GM18517 (cell line): ENCODE results near the gene PPP1R16B.

ENCODE experiments used
- ATAC-seq: cut with Tn5 transposase; IDR thresholded peaks from one replicate; pipeline ENCODE4 v1.9.1; 2021; ENCODE audit warnings: mild to moderate bottlenecking, moderate library complexity; ENCODE audit not compliant: unreplicated experiment

Gene PPP1R16B

GRCh38 chr20:38873050-38873581 lies 67.6 kb downstream of the PPP1R16B start:
- peak; percentile 55 for ATAC-seq

- no peak for ATAC-seq
Measured at GRCh38 chr20:38874460-38875174, 69.1 kb downstream of the PPP1R16B start.

DNA sequence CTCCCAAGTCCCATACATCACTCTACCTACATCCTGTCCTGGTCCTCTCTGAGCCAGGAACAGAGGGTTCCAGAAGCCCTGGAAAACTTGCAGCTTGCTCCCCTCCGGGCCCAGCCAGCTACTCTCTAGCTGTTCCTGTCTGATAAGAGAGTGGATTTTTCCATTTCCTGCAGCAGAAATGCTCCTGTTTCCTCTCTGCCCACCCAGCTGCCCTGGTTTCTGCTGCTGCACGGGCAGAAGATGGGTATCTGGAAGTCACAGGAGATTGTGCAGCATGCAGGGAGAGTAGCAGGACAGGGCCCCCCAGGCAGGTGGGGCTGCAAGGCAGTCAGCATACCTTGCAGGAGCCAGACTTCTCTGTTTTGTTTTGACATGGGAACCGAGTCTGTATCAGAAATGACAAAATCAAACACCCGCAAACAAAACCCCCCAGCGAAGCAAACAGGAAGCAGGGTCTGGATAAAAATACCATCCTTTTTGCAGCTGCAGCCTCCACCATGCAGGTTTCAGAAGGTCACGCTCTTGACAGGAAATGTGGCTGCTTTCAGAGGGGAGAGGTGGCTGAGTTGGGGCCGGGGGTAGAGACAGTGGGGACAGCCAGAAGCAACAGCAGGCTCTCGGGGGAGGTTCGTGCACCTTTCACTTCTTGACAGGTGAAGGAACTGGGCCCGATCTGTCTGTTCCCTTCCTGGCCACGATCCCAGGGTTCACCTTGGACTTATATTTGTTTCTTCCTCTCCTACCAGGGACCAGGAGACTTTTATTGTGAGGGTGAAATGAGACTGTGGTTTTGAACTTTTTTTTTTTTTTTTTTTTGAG lies 69.9 kb downstream of the PPP1R16B start:
- peak; percentile 58 for ATAC-seq

GRCh38 chr20:38877483-38877882 lies 72.0 kb downstream of the PPP1R16B start:
- ATAC-seq = no peak

DNA sequence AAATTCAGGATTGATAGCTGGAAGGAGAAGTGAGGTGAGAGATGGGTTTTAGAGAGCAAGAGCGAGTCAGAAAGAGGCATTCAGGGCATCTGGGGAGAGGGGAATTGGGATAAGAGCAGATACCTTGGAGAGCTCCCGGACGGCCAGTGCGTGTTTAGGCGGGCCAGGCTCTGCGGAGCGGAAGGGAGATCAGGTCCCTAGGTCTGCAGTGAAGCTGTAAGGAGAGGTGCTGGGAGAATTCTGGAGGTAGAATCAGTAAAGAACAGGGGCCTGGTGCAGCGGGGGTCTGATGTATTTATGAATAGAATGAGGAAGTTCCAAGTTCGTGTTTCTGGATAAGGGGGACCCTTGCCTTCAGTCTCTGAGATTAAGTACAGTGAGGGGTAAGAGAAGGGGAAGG lies 73.4 kb downstream of the PPP1R16B start:
- ATAC-seq = no peak

DNA sequence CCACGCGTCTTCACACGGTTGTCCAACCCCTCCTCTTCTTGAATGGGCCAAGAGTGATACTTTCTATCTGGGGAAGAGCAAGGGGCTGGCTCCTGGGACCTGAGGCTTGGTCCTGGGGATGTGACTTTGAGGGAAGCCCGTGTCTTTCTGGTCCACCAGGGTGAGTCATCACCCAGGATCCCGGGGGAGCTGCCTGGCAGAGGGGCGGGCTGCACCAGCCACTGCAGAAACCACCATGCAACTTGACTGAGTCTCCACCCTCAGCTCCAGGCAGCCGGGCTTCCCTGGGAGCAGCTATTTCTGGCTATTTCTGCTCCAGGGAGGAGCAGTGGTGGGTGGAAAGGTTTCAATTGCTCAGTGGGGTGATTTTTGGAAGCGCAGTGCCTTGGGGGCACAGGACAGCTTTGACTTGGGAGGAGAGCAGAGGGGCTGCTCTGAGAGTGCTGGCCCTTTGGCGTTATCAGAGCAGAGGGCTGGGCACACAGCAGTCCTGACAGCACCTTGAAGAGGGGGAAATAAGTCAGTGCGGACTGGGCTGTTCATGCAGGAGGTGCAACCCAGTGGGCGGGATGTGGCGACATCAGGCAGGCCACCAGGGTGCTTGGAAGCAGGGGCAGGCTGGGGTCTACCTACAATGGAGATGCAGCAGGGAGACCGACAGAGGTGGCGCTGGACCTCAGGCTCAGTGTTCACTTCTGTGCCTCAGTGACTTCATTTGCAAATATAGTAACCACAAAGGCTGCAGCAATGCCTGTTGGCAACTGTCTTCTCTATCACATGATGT lies 75.6 kb downstream of the PPP1R16B start:
- ATAC-seq = no peak

- no peak for ATAC-seq
Measured at GRCh38 chr20:38881806-38882440, 76.4 kb downstream of the PPP1R16B start.

GRCh38 chr20:38882600-38882999 lies 77.1 kb downstream of the PPP1R16B start:
- no peak for ATAC-seq

DNA sequence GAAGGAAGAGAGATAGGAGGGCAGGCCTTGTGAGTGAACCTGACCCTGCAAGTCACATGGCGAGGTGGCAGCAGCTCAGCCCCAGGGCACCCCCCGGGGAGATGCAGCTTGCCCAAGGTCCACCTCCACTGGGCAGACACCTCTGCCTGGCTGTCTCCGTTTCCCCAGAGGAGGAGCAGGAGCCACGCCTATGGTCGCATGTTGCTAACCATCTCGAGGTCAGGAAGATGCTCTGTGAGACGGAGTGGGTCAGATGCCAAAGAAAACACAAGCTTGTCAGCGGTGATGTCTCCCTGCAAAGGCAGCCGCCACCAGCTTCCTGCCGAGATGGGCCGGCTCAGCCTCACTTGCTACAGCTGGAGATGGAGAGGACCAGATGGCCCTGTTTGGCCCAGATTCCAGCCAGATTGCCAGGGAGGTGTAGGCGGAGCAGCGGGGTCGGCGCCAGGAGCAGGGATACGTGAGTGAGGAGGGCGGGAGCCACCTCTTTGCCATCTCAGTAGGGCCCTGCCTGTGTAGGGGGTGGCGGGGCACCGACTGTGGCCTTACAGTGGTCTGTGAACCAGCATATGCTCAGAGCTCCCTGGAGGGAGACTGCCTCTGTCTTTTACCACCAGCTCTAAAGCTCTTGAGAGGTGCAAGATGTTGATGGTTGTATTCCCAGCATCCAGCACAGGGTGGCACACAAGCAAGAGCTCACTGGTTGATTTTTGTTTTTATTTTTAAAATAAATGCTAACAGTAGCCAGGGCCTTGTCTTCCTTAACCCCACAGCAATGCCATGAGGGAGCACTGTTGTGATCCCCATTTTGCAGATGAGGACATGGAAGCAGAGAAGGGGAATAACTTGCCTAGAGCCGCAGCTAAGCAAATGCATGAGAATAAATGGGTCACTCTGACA lies 77.8 kb downstream of the PPP1R16B start:
- ATAC-seq = no peak

- ATAC-seq = no peak
Measured at GRCh38 chr20:38883981-38884733, 78.7 kb downstream of the PPP1R16B start.

- ATAC-seq = no peak
Measured at GRCh38 chr20:38885357-38885756, 79.9 kb downstream of the PPP1R16B start.

DNA sequence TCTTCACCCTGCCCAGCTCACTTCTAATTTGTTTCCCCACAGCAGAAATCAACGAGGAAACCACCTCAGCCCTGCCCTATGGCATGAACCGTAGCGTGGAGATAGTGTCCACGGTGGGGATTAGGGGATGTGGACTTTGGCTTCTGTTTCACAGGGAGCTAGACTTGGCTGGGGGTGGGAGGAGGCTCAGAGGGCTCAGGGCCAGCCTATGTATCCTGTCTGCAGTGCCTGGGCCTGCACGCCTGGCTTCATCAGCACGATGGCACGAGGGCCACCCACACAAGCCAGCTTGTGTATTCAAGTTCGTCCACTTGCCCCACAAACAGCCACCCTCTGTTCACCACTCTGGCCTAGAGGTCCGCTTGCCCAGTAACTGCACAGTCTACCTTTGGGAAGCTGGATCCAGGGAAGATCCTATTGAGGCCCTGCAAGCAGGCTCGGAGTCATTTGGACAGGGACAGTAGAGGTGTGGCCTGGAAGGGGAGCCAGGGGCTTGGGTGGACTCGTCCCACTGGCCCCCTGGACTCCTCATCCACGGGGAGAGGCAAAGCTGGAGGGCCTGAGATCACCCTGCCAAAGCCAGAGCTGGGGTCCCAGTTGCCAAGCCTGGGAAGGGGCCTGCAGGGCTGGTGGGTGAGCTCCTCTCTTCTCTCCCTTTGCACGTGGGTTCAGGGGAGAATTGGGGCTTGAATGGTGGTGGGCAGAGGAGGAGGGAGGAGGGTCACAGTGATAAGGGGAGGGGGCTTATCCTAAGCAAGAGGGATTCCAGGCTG lies 82.7 kb downstream of the PPP1R16B start:
- ATAC-seq = no peak

DNA sequence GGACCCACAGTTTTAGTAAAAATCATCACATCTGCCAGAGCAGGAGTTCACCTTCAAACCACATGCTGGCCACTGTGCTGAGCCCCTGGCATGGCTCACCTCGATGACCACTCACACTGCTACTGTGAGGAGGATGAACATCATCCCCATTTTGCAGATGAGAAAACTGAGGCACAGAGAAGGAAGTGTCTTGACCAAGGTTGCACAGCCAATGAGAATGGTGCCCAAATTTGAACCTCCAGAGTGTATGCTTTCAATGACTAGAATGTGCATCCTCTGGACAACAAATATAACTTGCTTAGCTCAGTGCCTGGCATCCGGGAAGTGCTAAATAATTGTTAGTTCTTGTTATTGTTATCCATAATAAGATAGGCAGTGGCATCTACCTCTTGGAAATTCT lies 83.6 kb downstream of the PPP1R16B start:
- ATAC-seq = no peak

- ATAC-seq = no peak
Measured at GRCh38 chr20:38889792-38890496, 84.4 kb downstream of the PPP1R16B start.

DNA sequence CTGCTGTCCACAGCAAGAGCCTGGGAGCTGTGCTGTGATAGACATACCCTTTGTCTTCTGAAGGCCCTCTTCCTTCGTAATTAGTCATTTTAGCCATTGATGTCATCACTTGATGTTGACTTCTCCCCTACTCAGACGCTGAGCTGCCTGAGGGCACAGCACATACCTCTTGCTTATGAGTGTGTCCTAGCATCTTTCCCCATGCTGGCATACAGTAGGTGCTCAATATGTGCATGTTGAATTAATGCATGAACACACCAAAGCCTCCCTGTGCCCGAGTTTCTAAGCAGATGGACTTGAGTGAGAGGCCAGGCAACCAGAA lies 85.0 kb downstream of the PPP1R16B start:
- no peak for ATAC-seq

GRCh38 chr20:38892091-38892981 lies 86.8 kb downstream of the PPP1R16B start:
- ATAC-seq = no peak

DNA sequence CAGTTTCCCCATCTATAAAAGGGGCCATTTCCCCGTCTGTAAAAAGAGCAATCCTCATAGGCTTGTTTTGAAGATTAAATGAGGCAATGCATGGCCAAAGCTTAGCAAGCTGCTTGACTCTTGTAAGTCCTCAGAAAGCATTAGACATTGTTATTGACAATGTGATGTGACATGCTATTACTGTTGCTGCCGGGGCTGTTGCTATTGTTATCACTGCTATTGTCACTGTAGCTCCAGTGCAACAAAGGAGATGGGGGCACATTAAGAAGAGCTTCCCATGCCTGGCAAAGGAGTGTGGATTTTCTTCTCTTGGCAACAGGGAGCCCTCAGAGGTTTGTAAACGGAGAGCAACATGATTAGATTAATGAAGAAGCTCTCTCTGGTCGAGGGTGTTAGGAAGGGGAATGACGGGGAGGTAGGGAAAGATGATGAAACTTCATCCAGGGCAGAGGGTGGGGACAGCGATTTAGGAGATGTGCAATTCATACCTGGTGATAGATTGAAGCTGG lies 87.6 kb downstream of the PPP1R16B start:
- no peak for ATAC-seq
